SK-N-MC (cell line): ENCODE results near the gene CASKIN2.

ENCODE experiments used
- DNase-seq: peaks from one replicate; pipeline ENCODE4 v3.0.0-alpha.2; 2011; ENCODE audit warnings: low read depth, low spot score
- H3K27ac ChIP-seq: fragments of 200-600 bp; sonication (generic); 2 replicates; pipeline ENCODE4 v1.5.1; 2016; ENCODE audit warnings: mixed run types
- H3K36me3 ChIP-seq: fragments of 200-600 bp; sonication (generic); 2 replicates; pipeline ENCODE4 v1.6.1; 2017; ENCODE audit warnings: antibody characterized with exemption, low read length, mixed read lengths; ENCODE audit not compliant: insufficient read depth
- H3K4me3 ChIP-seq: fragments of 200-600 bp; sonication (generic); 2 replicates; pipeline ENCODE4 v1.5.1; 2016
- H3K9ac ChIP-seq: fragments of 200-600 bp; sonication (generic); 2 replicates; pipeline ENCODE4 v1.8.0; 2017; ENCODE audit warnings: mixed run types, mixed read lengths; ENCODE audit not compliant: insufficient read length
- H3K9me3 ChIP-seq: fragments of 200-600 bp; sonication (generic); 2 replicates; pipeline ENCODE4 v1.6.1; 2017; ENCODE audit warnings: low read depth, mild to moderate bottlenecking, antibody characterized with exemption, low read length, moderate library complexity, mixed read lengths
- EZH2 ChIP-seq: fragments of 200-600 bp; sonication (generic); IDR thresholded peaks from one replicate; pipeline ENCODE4 v1.6.1; 2017; ENCODE audit warnings: antibody characterized with exemption
- FOXP2 ChIP-seq: optimal IDR thresholded peaks from 2 replicates; pipeline ENCODE3; 2011; ENCODE audit warnings: mild to moderate bottlenecking, moderate library complexity; ENCODE audit not compliant: insufficient read depth; ENCODE audit errors: extremely low read length, control extremely low read depth
- POLR2AphosphoS5 ChIP-seq: IDR thresholded peaks from 2 replicates; pipeline ENCODE4 v1.6.1; 2012; ENCODE audit warnings: mild to moderate bottlenecking, low read depth, low read length, borderline replicate concordance

The CASKIN2 gene

GRCh38 chr17:75505152-75505409 lies 10.3 kb downstream of the CASKIN2 start:
- Histone ChIP-seq H3K9me3 (no peaks in the 10 kb centered on the region), H3K4me3 (no peak overlapping the region), H3K27ac (no peak overlapping the region), H3K9ac (no peak overlapping the region), H3K36me3 (no peaks in the 10 kb centered on the region)
- no peak for DNase-seq
- TF ChIP-seq FOXP2, result no peak
- no peak for TF ChIP-seq EZH2
- TF ChIP-seq POLR2AphosphoS5, result no peak

GRCh38 chr17:75504347-75505151 lies 10.8 kb downstream of the CASKIN2 start:
- DNase-seq, result no peak
- Histone ChIP-seq H3K4me3 (no peak overlapping the region), H3K9me3 (no peaks in the 10 kb centered on the region), H3K9ac (no peak overlapping the region), H3K36me3 (peaks cover 1% of the 10 kb centered on the region; the same call in 1 of the 2 replicates), H3K27ac (no peak overlapping the region)
- no peak for TF ChIP-seq FOXP2
- no peak for TF ChIP-seq POLR2AphosphoS5
- TF ChIP-seq EZH2, result no peak

GRCh38 chr17:75503976-75504346 lies 11.4 kb downstream of the CASKIN2 start:
- Histone ChIP-seq H3K9ac (no peak overlapping the region), H3K27ac (no peak overlapping the region), H3K9me3 (no peaks in the 10 kb centered on the region), H3K4me3 (no peak overlapping the region), H3K36me3 (peaks cover 3% of the 10 kb centered on the region; the same call in 1 of the 2 replicates)
- TF ChIP-seq POLR2AphosphoS5 (no peak), EZH2 (no peak), FOXP2 (no peak)
- DNase-seq, result no peak

GRCh38 chr17:75503337-75503950 lies 11.9 kb downstream of the CASKIN2 start:
- peaks cover 3% of the 10 kb centered on the region; the same call in 1 of the 2 replicates for H3K36me3 ChIP-seq
- DNase-seq, result no peak
- no peak overlapping the region for H3K4me3 ChIP-seq
- H3K9ac ChIP-seq, result no peak overlapping the region
- TF ChIP-seq EZH2 (no peak), FOXP2 (no peak), POLR2AphosphoS5 (no peak)
- H3K27ac ChIP-seq, result no peak overlapping the region
- no peaks in the 10 kb centered on the region for H3K9me3 ChIP-seq

GRCh38 chr17:75502721-75503329 lies 12.5 kb downstream of the CASKIN2 start:
- Histone ChIP-seq H3K9ac (no peak overlapping the region), H3K4me3 (no peak overlapping the region), H3K36me3 (peaks cover 3% of the 10 kb centered on the region; the same call in 1 of the 2 replicates), H3K27ac (no peak overlapping the region), H3K9me3 (no peaks in the 10 kb centered on the region)
- TF ChIP-seq FOXP2 (no peak), EZH2 (no peak)
- no peak for DNase-seq

GRCh38 chr17:75502072-75502720 lies 13.1 kb downstream of the CASKIN2 start:
- TF ChIP-seq EZH2 (no peak), FOXP2 (no peak), POLR2AphosphoS5 (no peak)
- H3K36me3 ChIP-seq, result peaks cover 3% of the 10 kb centered on the region; the same call in 1 of the 2 replicates
- no peak overlapping the region for H3K9ac ChIP-seq
- no peak overlapping the region for H3K4me3 ChIP-seq
- H3K27ac ChIP-seq, result no peak overlapping the region
- H3K9me3 ChIP-seq, result no peaks in the 10 kb centered on the region
- no peak for DNase-seq

GRCh38 chr17:75501378-75502071 lies 13.8 kb downstream of the CASKIN2 start:
- H3K36me3 ChIP-seq, result peaks cover 3% of the 10 kb centered on the region; the same call in 1 of the 2 replicates
- TF ChIP-seq EZH2 (no peak), POLR2AphosphoS5 (no peak; the same call in 1 of the 2 replicates), FOXP2 (no peak)
- no peak overlapping the region for H3K27ac ChIP-seq
- H3K4me3 ChIP-seq, result no peak overlapping the region
- no peaks in the 10 kb centered on the region for H3K9me3 ChIP-seq
- no peak for DNase-seq
- no peak overlapping the region for H3K9ac ChIP-seq

- DNase-seq, result no peak
- Histone ChIP-seq H3K9ac (no peak overlapping the region), H3K36me3 (peaks cover 3% of the 10 kb centered on the region; the same call in 1 of the 2 replicates), H3K4me3 (no peak overlapping the region), H3K27ac (no peak overlapping the region), H3K9me3 (no peaks in the 10 kb centered on the region)
- TF ChIP-seq EZH2 (no peak), POLR2AphosphoS5 (no peak), FOXP2 (no peak)
These were observed 14.7 kb downstream of the CASKIN2 start for GRCh38 chr17:75500419-75501216.
